SK-MEL-5 (cell line): Measurements from ENCODE around the gene ANKH. TPM values are rescaled to one million over a fixed set of nuclear protein-coding genes. Genes with fewer than 3 reads are reported as not detected.
"Not testable (repeated sequence)": the region's sequence is repeated elsewhere in the genome, so short reads cannot be mapped to it uniquely, and the experiment has no call there.

Experiments
- DNase-seq: peaks from one replicate; pipeline ENCODE4 v3.0.0-alpha.2; 2016; ENCODE audit warnings: low read depth, low spot score
- in situ Hi-C: cut with HindIII; loops from 2 replicates; pipeline ENCODE4 v1.10.0; 2016; ENCODE audit warnings: low sequenced_read_pairs, high pct_unique_total_duplicates, low pct_unique_long_range_greater_than_20kb
- total RNA-seq: library from RNA; depleted of rRNA; stranded (reverse); fragments of >200 nt; shearing (Covaris generic); gene quantifications from 2 replicates; pipeline ENCODE4 v1.2.3, GENCODE V29; 2014

Gene ANKH
- total RNA-seq, 1 experiment from 2014 or later: 35.0 TPM

GRCh38 chr5:14894748-14895147, 23.2 kb upstream of the ANKH start:
- in situ Hi-C loops: no loop called here
- DNase-seq: no peak

GRCh38 chr5:14893381-14893780, 21.8 kb upstream of the ANKH start:
- in situ Hi-C loops: no loop called here
- DNase-seq: no peak

- no peak for DNase-seq
- in situ Hi-C loops: no loop called here
Measured at GRCh38 chr5:14890846-14891245, 19.3 kb upstream of the ANKH start.

- DNase-seq: no peak
- in situ Hi-C loops: no loop called here
Measured at GRCh38 chr5:14884062-14884612, 12.6 kb upstream of the ANKH start.

GRCh38 chr5:14882658-14883580, 11.3 kb upstream of the ANKH start:
- in situ Hi-C loops: no loop called here
- DNase-seq: no peak

- in situ Hi-C loops: no loop called here
- DNase-seq: no peak
Measured at GRCh38 chr5:14881826-14882225, 10.2 kb upstream of the ANKH start.

- in situ Hi-C loops: no loop called here
- no peak for DNase-seq
Measured at GRCh38 chr5:14880688-14881087, 9.1 kb upstream of the ANKH start.

GRCh38 chr5:14879937-14880589, 8.5 kb upstream of the ANKH start:
- DNase-seq: peak; percentile 30
- in situ Hi-C loops: no loop called here

GRCh38 chr5:14879393-14879792, 7.8 kb upstream of the ANKH start:
- no peak for DNase-seq
- in situ Hi-C loops: no loop called here

- DNase-seq, in situ Hi-C loops: not testable (repeated sequence)
Measured at GRCh38 chr5:14878192-14878591, 6.6 kb upstream of the ANKH start.

- DNase-seq: no peak
- in situ Hi-C loops: no loop called here
Measured at GRCh38 chr5:14876095-14876494, 4.5 kb upstream of the ANKH start.

- DNase-seq: no peak
- in situ Hi-C loops: no loop called here
Measured at GRCh38 chr5:14873790-14874189, 2.2 kb upstream of the ANKH start.

GRCh38 chr5:14873093-14873492, 1.5 kb upstream of the ANKH start:
- in situ Hi-C loops: no loop called here
- DNase-seq: no peak

- in situ Hi-C loops: no loop called here
- peak; percentile 39 for DNase-seq
Measured at GRCh38 chr5:14872070-14872989, 752 bp upstream of the ANKH start.

GRCh38 chr5:14870337-14871213, 1.0 kb downstream of the ANKH start:
- DNase-seq: no peak

GRCh38 chr5:14869668-14870164, 1.9 kb downstream of the ANKH start:
- DNase-seq: no peak
- in situ Hi-C loops: no loop called here

More at GRCh38 chr5:14870337-14871213, 1.0 kb downstream of the ANKH start:
- in situ Hi-C loops: no loop called here

GRCh38 chr5:14869233-14869632, 2.3 kb downstream of the ANKH start:
- in situ Hi-C loops: no loop called here

More at GRCh38 chr5:14869233-14869632, 2.3 kb downstream of the ANKH start:
- DNase-seq: no peak
